Measurements from ENCODE around the gene JPH4.

The JPH4 gene

GRCh38 chr14:23570806-23571483 is 7.6 kb downstream of the JPH4 start:
- peaks cover 3% of the 10 kb centered on the region for H3K4me1 ChIP-seq (ENCODE audit: control insufficient read depth, insufficient read depth, low read length)
- no peak overlapping the region for H3K4me3 ChIP-seq (ENCODE audit: low read length)
- no peak overlapping the region for H3K27ac ChIP-seq (ENCODE audit: low read depth, low read length)
- peaks cover 6% of the 10 kb centered on the region for H3K27me3 ChIP-seq (ENCODE audit: control insufficient read depth, insufficient read depth, low read length)
- no peak overlapping the region for H3K9ac ChIP-seq (ENCODE audit: low read length)
- no peaks in the 10 kb centered on the region for H3K36me3 ChIP-seq (ENCODE audit: control insufficient read depth, insufficient read depth, low read length)

GRCh38 chr14:23569443-23570151 is 9.0 kb downstream of the JPH4 start:
- no peak overlapping the region for H3K27ac ChIP-seq (ENCODE audit: low read depth, low read length)
- H3K4me1 ChIP-seq (ENCODE audit: control insufficient read depth, insufficient read depth, low read length): peaks cover 3% of the 10 kb centered on the region
- H3K36me3 ChIP-seq (ENCODE audit: control insufficient read depth, insufficient read depth, low read length): peaks cover 3% of the 10 kb centered on the region
- H3K27me3 ChIP-seq (ENCODE audit: control insufficient read depth, insufficient read depth, low read length): no peaks in the 10 kb centered on the region
- H3K4me3 ChIP-seq (ENCODE audit: low read length): no peak overlapping the region
- no peak overlapping the region for H3K9ac ChIP-seq (ENCODE audit: low read length)

- no peak overlapping the region for H3K4me3 ChIP-seq (ENCODE audit: low read length)
- no peak overlapping the region for H3K9ac ChIP-seq (ENCODE audit: low read length)
- peaks cover 3% of the 10 kb centered on the region for H3K4me1 ChIP-seq (ENCODE audit: control insufficient read depth, insufficient read depth, low read length)
- H3K27me3 ChIP-seq (ENCODE audit: control insufficient read depth, insufficient read depth, low read length): no peaks in the 10 kb centered on the region
- no peak overlapping the region for H3K27ac ChIP-seq (ENCODE audit: low read depth, low read length)
- peaks cover 3% of the 10 kb centered on the region for H3K36me3 ChIP-seq (ENCODE audit: control insufficient read depth, insufficient read depth, low read length)
These were observed 9.8 kb downstream of the JPH4 start for GRCh38 chr14:23568600-23569331.

GRCh38 chr14:23568021-23568599 is 10.5 kb downstream of the JPH4 start:
- Histone ChIP-seq H3K4me3 (ENCODE audit: low read length) (peak overlapping the region; percentile 90), H3K4me1 (ENCODE audit: control insufficient read depth, insufficient read depth, low read length) (peaks cover 3% of the 10 kb centered on the region), H3K27me3 (ENCODE audit: control insufficient read depth, insufficient read depth, low read length) (no peaks in the 10 kb centered on the region), H3K9ac (ENCODE audit: low read length) (no peak overlapping the region), H3K27ac (ENCODE audit: low read depth, low read length) (no peak overlapping the region), H3K36me3 (ENCODE audit: control insufficient read depth, insufficient read depth, low read length) (peaks cover 7% of the 10 kb centered on the region)

- H3K9ac ChIP-seq (ENCODE audit: low read length): peak within 1 kb of the TSS; percentile 78
- H3K4me3 ChIP-seq (ENCODE audit: low read length): peak within 1 kb of the TSS; percentile 90
- H3K27ac ChIP-seq (ENCODE audit: low read depth, low read length): peak within 1 kb of the TSS; percentile 4
- H3K4me1 ChIP-seq (ENCODE audit: control insufficient read depth, insufficient read depth, low read length): peaks cover 3% of the 10 kb centered on the region
- peaks cover 7% of the 10 kb centered on the region for H3K36me3 ChIP-seq (ENCODE audit: control insufficient read depth, insufficient read depth, low read length)
- H3K27me3 ChIP-seq (ENCODE audit: control insufficient read depth, insufficient read depth, low read length): no peaks in the 10 kb centered on the region
These were observed 11.2 kb downstream of the JPH4 start, which contains the start of gene AP1G2 for GRCh38 chr14:23567186-23568020. Gene AP1G2, minus strand, starts transcription at chr14:23567791. Its CDS starts 477 bp downstream, at chr14:23567314.

GRCh38 chr14:23566778-23567185 is 11.8 kb downstream of the JPH4 start:
- Histone ChIP-seq H3K27ac (ENCODE audit: low read depth, low read length) (no peak overlapping the region), H3K4me3 (ENCODE audit: low read length) (peak overlapping the region; percentile 90), H3K27me3 (ENCODE audit: control insufficient read depth, insufficient read depth, low read length) (no peaks in the 10 kb centered on the region), H3K9ac (ENCODE audit: low read length) (peak overlapping the region; percentile 78), H3K36me3 (ENCODE audit: control insufficient read depth, insufficient read depth, low read length) (peaks cover 12% of the 10 kb centered on the region), H3K4me1 (ENCODE audit: control insufficient read depth, insufficient read depth, low read length) (peaks cover 3% of the 10 kb centered on the region)

- H3K27me3 ChIP-seq (ENCODE audit: control insufficient read depth, insufficient read depth, low read length): no peaks in the 10 kb centered on the region
- H3K9ac ChIP-seq (ENCODE audit: low read length): no peak overlapping the region
- peaks cover 16% of the 10 kb centered on the region for H3K36me3 ChIP-seq (ENCODE audit: control insufficient read depth, insufficient read depth, low read length)
- peak overlapping the region; percentile 90 for H3K4me3 ChIP-seq (ENCODE audit: low read length)
- peaks cover 3% of the 10 kb centered on the region for H3K4me1 ChIP-seq (ENCODE audit: control insufficient read depth, insufficient read depth, low read length)
- no peak overlapping the region for H3K27ac ChIP-seq (ENCODE audit: low read depth, low read length)
These were observed 12.3 kb downstream of the JPH4 start for GRCh38 chr14:23566112-23566777.

GRCh38 chr14:23565626-23566025 is 13.0 kb downstream of the JPH4 start:
- H3K4me3 ChIP-seq (ENCODE audit: low read length): no peak overlapping the region
- H3K4me1 ChIP-seq (ENCODE audit: control insufficient read depth, insufficient read depth, low read length): peaks cover 3% of the 10 kb centered on the region
- no peak overlapping the region for H3K27ac ChIP-seq (ENCODE audit: low read depth, low read length)
- peaks cover 19% of the 10 kb centered on the region for H3K36me3 ChIP-seq (ENCODE audit: control insufficient read depth, insufficient read depth, low read length)
- H3K27me3 ChIP-seq (ENCODE audit: control insufficient read depth, insufficient read depth, low read length): no peaks in the 10 kb centered on the region
- no peak overlapping the region for H3K9ac ChIP-seq (ENCODE audit: low read length)

GRCh38 chr14:23564876-23565275 is 13.7 kb downstream of the JPH4 start:
- H3K36me3 ChIP-seq (ENCODE audit: control insufficient read depth, insufficient read depth, low read length): peaks cover 23% of the 10 kb centered on the region
- no peak overlapping the region for H3K9ac ChIP-seq (ENCODE audit: low read length)
- peaks cover 3% of the 10 kb centered on the region for H3K4me1 ChIP-seq (ENCODE audit: control insufficient read depth, insufficient read depth, low read length)
- H3K27me3 ChIP-seq (ENCODE audit: control insufficient read depth, insufficient read depth, low read length): no peaks in the 10 kb centered on the region
- no peak overlapping the region for H3K4me3 ChIP-seq (ENCODE audit: low read length)
- no peak overlapping the region for H3K27ac ChIP-seq (ENCODE audit: low read depth, low read length)

- no peaks in the 10 kb centered on the region for H3K27me3 ChIP-seq (ENCODE audit: control insufficient read depth, insufficient read depth, low read length)
- H3K4me1 ChIP-seq (ENCODE audit: control insufficient read depth, insufficient read depth, low read length): peaks cover 3% of the 10 kb centered on the region
- no peak overlapping the region for H3K4me3 ChIP-seq (ENCODE audit: low read length)
- no peak overlapping the region for H3K27ac ChIP-seq (ENCODE audit: low read depth, low read length)
- H3K36me3 ChIP-seq (ENCODE audit: control insufficient read depth, insufficient read depth, low read length): peaks cover 23% of the 10 kb centered on the region
- no peak overlapping the region for H3K9ac ChIP-seq (ENCODE audit: low read length)
These were observed 14.3 kb downstream of the JPH4 start for GRCh38 chr14:23564181-23564812.
